SU-DHL-6 (cell line): ENCODE measurements around the gene CD79B.

ENCODE experiments used
- EZH2phosphoT487 ChIP-seq: fragments of 200-600 bp; sonication (generic), shearing (Covaris generic); conservative IDR thresholded peaks from 2 replicates; pipeline ENCODE4 v1.6.1; 2018; ENCODE audit warnings: mild to moderate bottlenecking, antibody characterized with exemption, low read length, moderate library complexity, mixed read lengths
- TF ChIP-seq, protein P1 (sequence below): fragments of 200-600 bp; sonication (generic); IDR thresholded peaks from one replicate; pipeline ENCODE4 v1.5.1; 2017; ENCODE audit warnings: antibody characterized with exemption, mild to moderate bottlenecking, low read length, moderate library complexity; ENCODE audit not compliant: insufficient read depth, poor library complexity, severe bottlenecking

DNA sequence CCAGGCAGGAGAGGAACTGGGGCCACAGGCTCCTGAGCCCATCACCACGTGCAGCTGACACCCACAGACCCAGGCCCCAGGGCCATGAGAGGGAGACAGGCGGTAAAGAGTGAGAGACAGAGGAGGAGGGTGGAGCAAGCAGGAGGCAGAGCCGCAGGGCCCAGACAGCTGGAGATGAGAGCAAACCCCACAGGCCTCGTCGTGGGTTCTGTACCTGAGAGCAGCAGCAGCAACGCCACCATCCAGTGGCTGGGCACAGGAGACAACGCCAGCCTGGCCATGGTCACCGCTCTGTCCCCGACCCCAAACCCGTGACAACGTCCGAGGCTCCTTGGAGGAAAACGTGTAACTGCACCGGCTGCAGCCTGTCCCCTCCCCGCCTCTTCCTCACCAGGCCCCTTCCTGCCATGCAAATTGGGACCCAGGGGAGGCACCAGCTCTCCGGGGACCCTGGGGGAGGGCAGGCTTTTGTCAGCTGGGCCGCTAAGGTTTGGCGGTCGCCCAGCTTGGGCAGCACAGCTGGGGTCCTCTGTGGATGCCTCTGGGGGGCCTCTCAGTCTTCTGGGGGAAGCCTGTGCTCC is at the start of gene CD79B:
- TF ChIP-seq, protein P1, sequence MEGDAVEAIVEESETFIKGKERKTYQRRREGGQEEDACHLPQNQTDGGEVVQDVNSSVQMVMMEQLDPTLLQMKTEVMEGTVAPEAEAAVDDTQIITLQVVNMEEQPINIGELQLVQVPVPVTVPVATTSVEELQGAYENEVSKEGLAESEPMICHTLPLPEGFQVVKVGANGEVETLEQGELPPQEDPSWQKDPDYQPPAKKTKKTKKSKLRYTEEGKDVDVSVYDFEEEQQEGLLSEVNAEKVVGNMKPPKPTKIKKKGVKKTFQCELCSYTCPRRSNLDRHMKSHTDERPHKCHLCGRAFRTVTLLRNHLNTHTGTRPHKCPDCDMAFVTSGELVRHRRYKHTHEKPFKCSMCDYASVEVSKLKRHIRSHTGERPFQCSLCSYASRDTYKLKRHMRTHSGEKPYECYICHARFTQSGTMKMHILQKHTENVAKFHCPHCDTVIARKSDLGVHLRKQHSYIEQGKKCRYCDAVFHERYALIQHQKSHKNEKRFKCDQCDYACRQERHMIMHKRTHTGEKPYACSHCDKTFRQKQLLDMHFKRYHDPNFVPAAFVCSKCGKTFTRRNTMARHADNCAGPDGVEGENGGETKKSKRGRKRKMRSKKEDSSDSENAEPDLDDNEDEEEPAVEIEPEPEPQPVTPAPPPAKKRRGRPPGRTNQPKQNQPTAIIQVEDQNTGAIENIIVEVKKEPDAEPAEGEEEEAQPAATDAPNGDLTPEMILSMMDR: no peak
- no peak for TF ChIP-seq EZH2phosphoT487
